Measurements from ENCODE around the gene NUDT8.
"Not testable (repeated sequence)": the region's sequence is repeated elsewhere in the genome, so short reads cannot be mapped to it uniquely, and the experiment has no call there.

The NUDT8 gene

GRCh38 chr11:67627441-67627811, 2.3 kb downstream of the NUDT8 start:
- no peak for DNase-seq

- DNase-seq: no peak
These were observed 2.8 kb downstream of the NUDT8 start for GRCh38 chr11:67626970-67627369.

- DNase-seq: not testable (repeated sequence)
These were observed 3.5 kb downstream of the NUDT8 start for GRCh38 chr11:67626131-67626833.

- not testable (repeated sequence) for DNase-seq
These were observed 5.9 kb downstream of the NUDT8 start for GRCh38 chr11:67623795-67624194.

- not testable (repeated sequence) for DNase-seq
These were observed 6.8 kb downstream of the NUDT8 start for GRCh38 chr11:67622905-67623304.

- DNase-seq: not testable (repeated sequence)
These were observed 7.8 kb downstream of the NUDT8 start for GRCh38 chr11:67621928-67622327.

GRCh38 chr11:67620621-67621020, 9.1 kb downstream of the NUDT8 start:
- not testable (repeated sequence) for DNase-seq

- DNase-seq: not testable (repeated sequence)
These were observed 9.8 kb downstream of the NUDT8 start for GRCh38 chr11:67619683-67620618.

GRCh38 chr11:67618901-67619659, 10.7 kb downstream of the NUDT8 start:
- not testable (repeated sequence) for DNase-seq

- DNase-seq: no peak
These were observed 12.3 kb downstream of the NUDT8 start for GRCh38 chr11:67617243-67617953.

GRCh38 chr11:67616431-67617242, 13.1 kb downstream of the NUDT8 start:
- DNase-seq: no peak

- DNase-seq: no peak
These were observed 13.9 kb downstream of the NUDT8 start for GRCh38 chr11:67615728-67616430.

- no peak for DNase-seq
These were observed 14.7 kb downstream of the NUDT8 start for GRCh38 chr11:67614730-67615714.

GRCh38 chr11:67613960-67614715, 15.6 kb downstream of the NUDT8 start:
- DNase-seq: no peak

- no peak for DNase-seq
These were observed 16.3 kb downstream of the NUDT8 start for GRCh38 chr11:67613313-67613959.

GRCh38 chr11:67612751-67613150, 17.0 kb downstream of the NUDT8 start:
- no peak for DNase-seq

GRCh38 chr11:67611704-67612587, 17.8 kb downstream of the NUDT8 start:
- no peak for DNase-seq
